ENCODE results near the gene NKPD1. TPM values are rescaled to one million over a fixed set of nuclear protein-coding genes. Genes with fewer than 3 reads are reported as not detected.

The NKPD1 gene
- polyA plus RNA-seq, 2 of the 4 experiments (the other 2 are of a cell fraction): 0.12 to 0.15 TPM

- FAIRE-seq (no peak), ATAC-seq (no peak), DNase-seq (ENCODE audit: low read depth in 1 of 2, low spot score in 1 of 2) (no peak)
- Histone ChIP-seq H3K4me1 (peaks cover 12% of the 10 kb centered on the region; the same call in 2 of the 3 replicates), H3K9me3 (no peaks in the 10 kb centered on the region), H3K4me3 (no peak overlapping the region), H3K4me2 (no peak overlapping the region), H3K27ac (no peak overlapping the region; a peak in 1 of 6 replicates)
- TF ChIP-seq POLR2AphosphoS2 (conservative IDR thresholded peaks at IDR 0.05; ENCODE audit: low read length): 0 out of 2 replicates have a peak, but pooled peaks have one; percentile 33
- TF ChIP-seq, protein P1, sequence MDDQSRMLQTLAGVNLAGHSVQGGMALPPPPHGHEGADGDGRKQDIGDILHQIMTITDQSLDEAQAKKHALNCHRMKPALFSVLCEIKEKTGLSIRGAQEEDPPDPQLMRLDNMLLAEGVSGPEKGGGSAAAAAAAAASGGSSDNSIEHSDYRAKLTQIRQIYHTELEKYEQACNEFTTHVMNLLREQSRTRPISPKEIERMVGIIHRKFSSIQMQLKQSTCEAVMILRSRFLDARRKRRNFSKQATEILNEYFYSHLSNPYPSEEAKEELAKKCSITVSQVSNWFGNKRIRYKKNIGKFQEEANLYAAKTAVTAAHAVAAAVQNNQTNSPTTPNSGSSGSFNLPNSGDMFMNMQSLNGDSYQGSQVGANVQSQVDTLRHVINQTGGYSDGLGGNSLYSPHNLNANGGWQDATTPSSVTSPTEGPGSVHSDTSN (IDR thresholded peaks at IDR 0.05): no peak
- 81% methylated on average over 22 of the region's 27 CpGs for WGBS (ENCODE audit: missing lambda C conversion rate)
- POLR2A ChIA-PET: no interaction called here
- CTCF ChIA-PET: interaction anchor here (1.4 to 2.9 kb wide), 5 partner anchors 8 to 55 kb away, joined by 3 to 14 read pairs (median 9); partner anchors contain the start of genes BLOC1S3 and TRAPPC6A
Measured at GRCh38 chr19:45158503-45159209, 2.1 kb downstream of the NKPD1 start.

DNA sequence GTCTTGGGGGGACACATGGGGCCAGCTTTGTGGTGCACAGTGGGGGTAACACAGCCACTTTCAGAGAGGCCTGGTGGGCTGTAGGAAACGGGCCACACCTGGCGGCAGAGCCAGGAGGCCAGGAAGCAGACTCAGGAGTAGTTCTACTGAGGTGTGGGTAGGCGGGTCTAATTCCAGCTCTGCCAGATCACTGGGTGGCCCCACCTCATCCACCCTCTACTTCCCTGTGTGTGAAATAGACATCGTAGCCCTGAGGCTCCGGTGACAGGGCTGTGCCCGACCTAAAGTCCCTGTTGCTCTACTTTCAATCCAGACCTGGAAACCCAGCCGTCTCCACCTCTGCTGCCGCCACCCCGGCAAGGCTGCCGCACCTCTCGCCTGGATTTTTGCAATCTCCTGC lies 4.0 kb downstream of the NKPD1 start:
- no peak overlapping the region for H3K4me2 ChIP-seq
- no peak for FAIRE-seq
- WGBS (ENCODE audit: missing lambda C conversion rate): 81% methylated on average over 11 of the region's 11 CpGs
- peak overlapping the region in 1 of 2 experiments; percentile 60; a peak in 1 of 6 replicates for H3K27ac ChIP-seq
- ChIA-PET POLR2A (interaction anchor here (0.9 kb wide), 1 partner anchor 65 kb away, joined by 3 read pairs; no protein-coding TSS in a partner anchor), CTCF (interaction anchor here (0.8 to 2.0 kb wide), 3 partner anchors 10 to 182 kb away, joined by 3 to 9 read pairs (median 5); no protein-coding TSS in a partner anchor)
- TF ChIP-seq FOXS1 (CRISPR knock-in tag; IDR thresholded peaks at IDR 0.05) (no peak), RARB (CRISPR knock-in tag; IDR thresholded peaks at IDR 0.05) (no peak), SMC3 (IDR thresholded peaks at IDR 0.05) (no peak), FOSL2 (IDR thresholded peaks at IDR 0.05) (no peak), FOSL2 (CRISPR knock-in tag; IDR thresholded peaks at IDR 0.05) (no peak), EP300 (IDR thresholded peaks at IDR 0.05) (no peak), EHMT2 (IDR thresholded peaks at IDR 0.05; ENCODE audit: low read depth) (no peak)
- TF ChIP-seq, protein P1 (IDR thresholded peaks at IDR 0.05): no peak
- peaks cover 16% of the 10 kb centered on the region; the same call in 2 of the 3 replicates for H3K4me1 ChIP-seq
- DNase-seq (ENCODE audit: low read depth in 1 of 2, low spot score in 1 of 2): no peak
- ATAC-seq: 0 out of 6 replicates have a peak, but pooled peaks have one; percentile 1 to 2
- no peaks in the 10 kb centered on the region for H3K9me3 ChIP-seq
- H3K4me3 ChIP-seq: no peak overlapping the region

GRCh38 chr19:45156011-45156630 lies 4.7 kb downstream of the NKPD1 start:
- POLR2A ChIA-PET: interaction anchor here (0.9 kb wide), 1 partner anchor 64 kb away, joined by 3 read pairs; no protein-coding TSS in a partner anchor
- FAIRE-seq (no peak), DNase-seq (ENCODE audit: low read depth in 1 of 2, low spot score in 1 of 2) (no peak), ATAC-seq (peak; percentile 3 to 6; a peak in 2 of 6 replicates)
- WGBS (ENCODE audit: missing lambda C conversion rate): 78% methylated on average over 11 of the region's 11 CpGs
- Histone ChIP-seq H3K4me3 (no peak overlapping the region), H3K4me2 (no peak overlapping the region), H3K4me1 (peaks cover 17% of the 10 kb centered on the region; the same call in 2 of the 3 replicates), H3K9me3 (no peaks in the 10 kb centered on the region), H3K27ac (peak overlapping the region in 1 of 2 experiments; percentile 60; a peak in 1 of 6 replicates)
- CTCF ChIA-PET: interaction anchor here (0.8 to 2.0 kb wide), 3 partner anchors 10 to 183 kb away, joined by 3 to 9 read pairs (median 5); no protein-coding TSS in a partner anchor
- no peak for TF ChIP-seq USF2 (IDR thresholded peaks at IDR 0.05)
- no peak for TF ChIP-seq HOXB5 (CRISPR knock-in tag; IDR thresholded peaks at IDR 0.05)
- no peak for TF ChIP-seq NR3C1 (IDR thresholded peaks at IDR 0.05)
- TF ChIP-seq RNF2 (IDR thresholded peaks at IDR 0.05; ENCODE audit: borderline replicate concordance, low read depth): no peak
- TF ChIP-seq, protein P1 (IDR thresholded peaks at IDR 0.05): no peak
- TF ChIP-seq BCL3 (IDR thresholded peaks at IDR 0.05): no peak
- no peak for TF ChIP-seq RCOR1 (IDR thresholded peaks at IDR 0.05; ENCODE audit: low read depth, low read length)
- no peak for TF ChIP-seq NPAS2 (CRISPR knock-in tag; IDR thresholded peaks at IDR 0.05; ENCODE audit: borderline replicate concordance)
- no peak for TF ChIP-seq FOSL2 (IDR thresholded peaks at IDR 0.05)
- no peak for TF ChIP-seq FOSL2 (CRISPR knock-in tag; IDR thresholded peaks at IDR 0.05)
- no peak for TF ChIP-seq ZFP36 (IDR thresholded peaks at IDR 0.05; ENCODE audit: borderline replicate concordance, partially characterized antibody)
- no peak for TF ChIP-seq MYC (IDR thresholded peaks at IDR 0.05; ENCODE audit: borderline replicate concordance, low read length)
- no peak for TF ChIP-seq MAFK (IDR thresholded peaks at IDR 0.05; ENCODE audit: partially characterized antibody)
- TF ChIP-seq KDM5A (IDR thresholded peaks at IDR 0.05): no peak
- no peak for TF ChIP-seq BHLHE40 (IDR thresholded peaks at IDR 0.05; ENCODE audit: low read depth, low read length)
- TF ChIP-seq FOSB (CRISPR knock-in tag; IDR thresholded peaks at IDR 0.05): no peak
- no peak for TF ChIP-seq CHD4 (IDR thresholded peaks at IDR 0.05; ENCODE audit: borderline replicate concordance)
- no peak for TF ChIP-seq PHF8 (IDR thresholded peaks at IDR 0.05; ENCODE audit: borderline replicate concordance, low read depth)
- no peak for TF ChIP-seq HDAC2 (IDR thresholded peaks at IDR 0.05)
- TF ChIP-seq TFCP2L1 (CRISPR knock-in tag; IDR thresholded peaks at IDR 0.05): no peak
